Muscle of arm (tissue), 14 donors: ENCODE measurements around the gene ZNF883. TPM values are rescaled to one million over a fixed set of nuclear protein-coding genes. Genes with fewer than 3 reads are reported as not detected.
A peak's percentile ranks its signal among the peaks of the same experiment; 100 is the strongest.

Source experiments
- DNase-seq: peaks from one replicate; pipeline ENCODE4 v3.0.0-alpha.2; 2013
- long read RNA-seq, 11 donors: transcript quantifications; one replicate each; lab custom pipeline, GENCODE V29; 2026
- polyA plus RNA-seq, 12 donors: library from polyadenylated mRNA; unstranded; fragments of 120-200 nt; gene quantifications; one replicate each; pipeline ENCODE4 v1.2.1, GENCODE V29; 2013; ENCODE audit not compliant: insufficient read length in 12 of 12

Gene ZNF883
- 1 to 10 TPM in 10 of 12 donors, not detected in 2; 2.1 to 9.6 (median 5.1) TPM for polyA plus RNA-seq
- long read RNA-seq, donor 1, partial matches to known transcripts, result 0 of 3 reads
- long read RNA-seq, donor 1, other reads (novel, unspliced or antisense), result 0 of 3 reads
- long read RNA-seq, donor 2, partial matches to known transcripts, result 0 of 3 reads
- long read RNA-seq, donor 2, other reads (novel, unspliced or antisense), result 0 of 3 reads
- long read RNA-seq, donor 3, partial matches to known transcripts, result 0 of 2 reads
- long read RNA-seq, donor 3, other reads (novel, unspliced or antisense), result 0 of 2 reads
- long read RNA-seq, donor 4, partial matches to known transcripts, result 0 of 2 reads
- long read RNA-seq, donor 4, other reads (novel, unspliced or antisense), result 0 of 2 reads
- long read RNA-seq, donor 5, result 0 reads
- long read RNA-seq, donor 6, partial matches to known transcripts, result 0 of 2 reads
- long read RNA-seq, donor 6, other reads (novel, unspliced or antisense), result 0 of 2 reads
- long read RNA-seq, donor 7, partial matches to known transcripts, result 0 of 2 reads
- long read RNA-seq, donor 7, other reads (novel, unspliced or antisense), result 0 of 2 reads
- long read RNA-seq, donor 8, partial matches to known transcripts, result 0 of 4 reads
- long read RNA-seq, donor 8, other reads (novel, unspliced or antisense), result 0 of 4 reads
- long read RNA-seq, donor 9, partial matches to known transcripts, result 0 of 2 reads
- long read RNA-seq, donor 9, other reads (novel, unspliced or antisense), result 0 of 2 reads
- long read RNA-seq, donor 10, partial matches to known transcripts, result 0 of 2 reads
- long read RNA-seq, donor 10, other reads (novel, unspliced or antisense), result 0 of 2 reads
- long read RNA-seq, donor 11, transcript ZNF883-201 (5 exons, 2,414 nt), result major isoform, 5 of 5 reads
- long read RNA-seq, donor 11, partial matches to known transcripts, result 0 of 5 reads
- long read RNA-seq, donor 11, other reads (novel, unspliced or antisense), result 0 of 5 reads

DNA sequence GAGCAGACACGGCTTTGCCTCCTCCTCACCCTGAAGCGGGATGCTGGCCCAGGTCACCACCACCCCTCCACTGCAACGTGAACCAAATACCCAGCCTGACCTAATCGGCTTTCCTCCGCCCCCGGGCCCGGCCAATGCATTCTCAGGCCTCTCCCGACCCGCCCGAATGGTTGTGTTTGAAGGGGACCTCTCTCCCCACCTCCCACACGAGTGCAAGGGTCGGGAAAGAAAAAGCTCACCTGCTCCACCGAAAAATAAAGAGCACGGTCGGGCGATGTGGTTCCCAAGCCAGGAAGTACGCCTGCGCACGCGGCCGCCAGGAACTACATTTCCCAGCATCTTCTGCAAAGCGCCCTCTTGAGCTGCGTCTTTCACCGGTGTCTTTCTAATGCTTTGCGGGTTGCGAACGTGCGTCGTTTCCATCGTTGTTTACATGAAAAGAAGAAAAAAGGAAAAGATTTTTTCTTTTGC lies at the start of gene ZNF883:
Gene ZNF883 (minus strand): TSS at position 282 of the 471 bp plus-strand sequence.
- DNase-seq, result peak; percentile 82

DNA sequence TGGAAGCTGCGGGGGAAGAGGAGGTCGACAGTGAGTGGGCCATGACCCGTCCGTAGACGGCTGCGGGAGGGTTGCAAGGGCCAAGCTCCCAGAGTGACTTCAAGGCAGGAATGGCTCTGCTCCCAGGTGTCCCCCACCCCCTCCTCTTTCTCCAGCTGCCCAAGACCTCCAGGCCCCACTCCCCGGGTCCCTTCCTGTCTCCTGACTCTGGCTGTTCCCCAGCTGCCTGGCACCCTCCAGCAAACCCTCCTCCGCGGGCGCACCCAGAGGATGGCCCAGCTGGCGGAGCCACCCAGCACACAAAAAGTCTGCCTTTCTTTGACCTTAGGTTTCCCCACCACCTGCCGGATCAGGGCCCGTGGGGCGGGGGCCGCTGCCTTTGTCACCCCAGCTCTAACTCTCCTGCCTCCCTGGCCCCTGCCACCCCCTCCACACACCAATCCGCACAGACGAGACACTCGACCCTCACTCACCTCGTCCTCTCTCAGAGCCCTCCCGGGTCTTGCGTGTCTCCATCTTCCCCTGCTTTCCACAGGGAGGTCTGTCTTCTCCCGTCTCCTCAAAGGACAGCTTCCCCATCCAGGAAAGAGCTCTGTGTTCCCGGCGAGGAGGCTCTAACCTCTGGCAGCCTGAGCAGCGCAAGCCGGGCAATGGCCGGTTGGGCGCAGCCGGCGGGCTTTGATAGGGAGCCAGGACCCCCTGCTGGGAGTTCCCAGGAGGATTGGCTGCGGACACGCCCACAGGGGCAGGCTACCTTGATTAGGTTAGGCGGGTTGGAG lies 49.3 kb upstream of the ZNF883 start:
- peak; percentile 12 for DNase-seq

- peak; percentile 20 for DNase-seq
Measured at GRCh38 chr9:113059581-113060284, 47.7 kb upstream of the ZNF883 start.

DNA sequence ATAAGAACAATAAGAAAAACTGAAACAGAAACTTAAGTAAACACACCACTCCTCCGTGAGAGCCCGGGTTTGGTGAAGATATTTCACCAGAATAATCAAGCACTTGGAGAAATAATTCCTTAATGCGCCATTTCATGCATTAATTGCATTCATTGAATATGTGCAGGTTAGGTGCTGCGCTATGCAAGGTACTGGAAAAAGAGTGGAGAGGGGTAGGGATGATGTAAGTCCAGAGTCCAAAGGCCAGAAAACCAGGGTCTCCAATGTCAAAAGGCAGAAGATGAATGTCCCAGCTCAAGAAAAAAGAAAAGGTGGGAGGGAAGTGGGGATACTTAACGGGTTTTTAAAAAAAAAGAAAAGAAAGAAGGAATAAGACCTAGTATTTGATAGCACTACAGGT lies 45.2 kb upstream of the ZNF883 start:
- no peak for DNase-seq

GRCh38 chr9:113056191-113057106 lies 44.5 kb upstream of the ZNF883 start, which contains the start of gene ZFP37:
ZFP37 (minus strand) TSS chr9:113056724; CDS start chr9:113056688, 36 bp downstream.
- DNase-seq, result peak; percentile 97

GRCh38 chr9:113042884-113043657 lies 31.1 kb upstream of the ZNF883 start:
- no peak for DNase-seq

- DNase-seq, result no peak
Measured at GRCh38 chr9:113026200-113026599, 14.2 kb upstream of the ZNF883 start.

GRCh38 chr9:113018247-113018646 lies 6.3 kb upstream of the ZNF883 start:
- no peak for DNase-seq

DNA sequence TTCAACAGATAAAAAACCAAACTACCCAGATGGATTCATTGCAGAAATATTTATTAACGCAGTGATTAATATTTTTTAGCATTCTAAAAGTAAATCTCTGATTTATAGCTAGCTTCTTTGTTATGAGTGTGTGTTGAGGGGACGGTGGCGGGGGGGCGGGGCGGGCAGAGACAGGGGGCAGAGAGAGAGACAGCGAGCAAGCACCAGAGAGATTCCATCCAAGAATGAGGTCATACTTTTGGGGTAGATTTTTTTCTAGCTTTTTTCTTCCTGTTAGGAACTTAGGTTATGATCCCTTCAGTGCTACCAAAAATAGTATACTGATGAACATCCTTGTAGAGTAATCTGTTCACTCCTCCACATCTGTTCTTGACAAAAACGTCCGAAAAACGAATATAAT lies 500 bp upstream of the ZNF883 start:
- DNase-seq, result no peak

GRCh38 chr9:113005777-113006176 lies 6.2 kb downstream of the ZNF883 start:
- no peak for DNase-seq

GRCh38 chr9:112997236-112997941 lies 14.6 kb downstream of the ZNF883 start:
- DNase-seq, result no peak

DNA sequence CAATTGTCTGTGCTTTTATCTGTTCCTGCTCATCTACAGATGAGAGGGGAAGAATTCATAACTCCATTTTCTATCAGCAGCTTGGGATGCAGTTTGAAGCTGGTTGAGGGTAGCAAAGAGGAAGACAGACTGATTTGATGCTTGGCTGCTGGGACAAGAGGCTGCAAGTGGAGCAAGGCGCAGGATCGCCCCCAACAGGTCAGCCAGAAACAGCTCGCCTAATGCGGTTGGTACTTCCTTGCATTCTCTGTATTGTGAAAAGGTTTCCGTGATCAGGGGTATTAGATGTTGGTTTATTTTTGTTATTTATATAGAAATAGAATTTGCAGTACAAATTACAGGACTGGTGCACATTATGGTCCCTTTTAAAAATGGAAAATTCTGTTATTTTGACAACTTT lies 40.6 kb downstream of the ZNF883 start:
- no peak for DNase-seq

- no peak for DNase-seq
Measured at GRCh38 chr9:112970939-112971338, 41.1 kb downstream of the ZNF883 start.

DNA sequence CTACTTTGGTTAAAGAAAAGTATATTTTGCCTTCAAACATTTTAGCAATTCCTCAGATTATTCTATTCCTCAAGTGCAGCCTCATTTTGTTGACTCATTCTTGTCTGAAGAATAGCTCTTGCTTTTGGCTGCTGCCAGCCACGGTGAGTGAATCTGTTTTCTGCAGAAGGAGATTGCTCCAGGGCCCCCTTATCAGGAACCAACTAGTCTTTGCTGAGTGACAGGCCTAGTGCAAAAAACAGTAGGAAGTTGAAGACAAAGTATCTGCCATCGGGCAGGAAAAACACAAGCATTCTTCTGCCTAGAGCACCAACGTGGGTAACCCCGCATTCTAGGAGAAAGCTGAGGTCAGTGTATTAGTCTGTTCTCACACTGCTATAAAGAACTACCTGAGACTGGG lies 42.3 kb downstream of the ZNF883 start:
- no peak for DNase-seq

- no peak for DNase-seq
Measured at GRCh38 chr9:112955550-112955949, 56.4 kb downstream of the ZNF883 start.

DNA sequence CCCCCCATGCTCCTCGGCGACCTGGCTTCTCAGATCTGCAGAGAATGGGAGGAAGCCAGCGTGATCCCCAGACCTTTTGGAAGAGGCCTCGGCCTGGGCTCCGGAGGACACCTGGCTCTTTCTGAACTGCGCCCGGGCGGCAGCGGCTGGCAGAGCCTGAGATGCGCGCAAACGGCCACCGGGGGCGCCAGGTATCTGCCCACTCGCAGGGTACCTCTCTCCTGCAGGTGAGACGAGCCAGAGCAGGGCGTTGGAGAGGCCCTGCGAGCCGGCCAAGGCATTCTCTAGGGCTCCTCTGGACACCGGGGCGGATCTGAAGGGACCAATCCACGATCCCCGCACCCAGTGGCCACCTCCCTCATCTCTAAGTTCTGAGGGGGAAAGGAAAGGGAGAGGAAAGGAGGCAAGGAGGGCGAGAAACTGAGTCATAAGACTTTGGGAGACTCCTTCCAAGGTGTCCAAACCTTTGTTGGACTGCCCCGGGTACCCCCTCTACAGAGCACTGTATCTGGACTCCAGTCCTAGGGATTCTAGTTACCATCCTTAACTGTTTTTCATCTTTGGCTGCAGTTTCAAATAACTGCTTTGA lies 66.3 kb downstream of the ZNF883 start:
- no peak for DNase-seq

DNA sequence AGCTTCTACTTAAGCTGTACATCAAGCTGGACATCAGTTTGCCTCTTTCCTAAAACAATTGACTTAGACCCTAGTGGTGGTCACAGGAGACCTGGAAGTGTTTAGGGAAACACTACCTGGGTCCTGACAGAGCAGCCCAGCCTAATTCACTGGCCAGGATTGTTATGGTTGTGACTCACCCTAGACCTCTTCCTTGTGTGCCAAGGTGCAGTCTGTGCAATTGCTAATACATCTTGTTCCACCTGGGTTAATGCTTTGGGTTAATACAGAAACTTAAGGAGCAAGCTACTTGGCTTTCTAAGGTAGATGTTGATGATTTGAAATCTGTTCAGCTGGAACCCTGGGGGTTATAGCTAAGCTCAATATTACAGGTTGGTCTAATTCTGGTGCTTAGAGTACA lies 72.6 kb downstream of the ZNF883 start:
- no peak for DNase-seq

- DNase-seq, result no peak
Measured at GRCh38 chr9:112933696-112934095, 78.3 kb downstream of the ZNF883 start.
